Heart left ventricle (tissue), 16 donors: ENCODE measurements around the gene PKNOX2. TPM values are rescaled to one million over a fixed set of nuclear protein-coding genes. Genes with fewer than 3 reads are reported as not detected.

Experiments used
- ATAC-seq, 4 donors: fragments of 200-7000 bp; cut with Tn5 transposase; one replicate each; pipeline ENCODE4 v1.9.1; 2020 to 2022; ENCODE audit warnings: moderate library complexity in 4 of 4, mild to moderate bottlenecking in 3 of 4, moderate number of reproducible peaks in 1 of 4
- DNase-seq, 5 donors: peaks; one replicate each; pipeline ENCODE4 v3.0.0-alpha.2; 2020
- H3K27ac ChIP-seq, 12 donors: fragments of 200-600 bp; sonication (generic) in 4 of 12; one replicate each; pipeline versions ENCODE4 v1.5.0 to v1.8.0; 2016 to 2022; ENCODE audit warnings: mild to moderate bottlenecking in 2 of 12
- H3K27me3 ChIP-seq, 9 donors: fragments of 200-600 bp; sonication (generic) in 2 of 9; one replicate each; pipeline versions ENCODE4 v1.5.1 to v1.8.0; 2016 to 2022; ENCODE audit warnings: mild to moderate bottlenecking in 3 of 9
- H3K36me3 ChIP-seq, 9 donors: fragments of 200-600 bp; sonication (generic) in 2 of 9; one replicate each; pipeline versions ENCODE4 v1.5.0 to v1.8.0; 2018 to 2022; ENCODE audit warnings: mild to moderate bottlenecking in 2 of 9
- H3K4me1 ChIP-seq, 12 donors: fragments of 200-600 bp; sonication (generic) in 4 of 12; one replicate each; pipeline versions ENCODE4 v1.5.0 to v1.8.0; 2016 to 2022; ENCODE audit warnings: mild to moderate bottlenecking in 3 of 12
- H3K4me3 ChIP-seq, 12 donors: fragments of 200-600 bp; sonication (generic) in 4 of 12; one replicate each; pipeline versions ENCODE4 v1.5.0 to v1.8.0; 2017 to 2022; ENCODE audit warnings: mild to moderate bottlenecking in 9 of 12, moderate library complexity in 4 of 12
- H3K9me3 ChIP-seq, 12 donors: fragments of 200-600 bp; sonication (generic) in 4 of 12; one replicate each; pipeline versions ENCODE4 v1.5.0 to v1.8.0; 2016 to 2022; ENCODE audit warnings: mild to moderate bottlenecking in 1 of 12
- POLR2A ChIP-seq, 2 donors: fragments of 450-650 bp; IDR thresholded peaks; one replicate each; pipeline ENCODE4 v1.6.1; 2017; ENCODE audit warnings: antibody characterized with exemption in 2 of 2, mild to moderate bottlenecking in 2 of 2, moderate library complexity in 2 of 2
- WGBS, 4 donors: extraction: QIAGEN DNeasy Blood & Tissue Kit in 2 of 4; methylation state at CpG; one replicate each; pipeline versions ENCODE4 v1.1.5 to v1.1.7; 2013 to 2018; 5-methylcytosine and 5-hydroxymethylcytosine counted together
- intact Hi-C, 10 donors: fragments of 100-400 bp; cut with DNase I; formaldehyde crosslinking; loops; one replicate each; pipeline versions ENCODE4 v1.11.1 to v1.14.2; 2022
- polyA plus RNA-seq, 2 donors: library from polyadenylated mRNA; stranded (reverse); fragments of 200-250 nt; gene quantifications; one replicate each; pipeline ENCODE4 v1.2.3, GENCODE V29; 2013
- total RNA-seq, 9 donors: library from RNA; depleted of rRNA in 2 of 9; stranded (reverse); fragments of >200 nt in 2 of 9; fragmentation: NEBNext Ultra II Directional in 3 of 9; extraction: Animal tissue kit (Norgen Biotek cat#: 25700) in 3 of 9; gene quantifications; one replicate each; pipeline versions ENCODE4 v1.1.0 to v1.2.4, GENCODE V29; 2016 to 2023
- TF ChIP-seq, protein P1 (sequence below), 12 donors: fragments of 200-600 bp; sonication (generic) in 4 of 12; IDR thresholded peaks; one replicate each; pipeline versions ENCODE4 v1.5.0 to v1.8.0; 2018 to 2022; ENCODE audit warnings: antibody characterized with exemption in 12 of 12, mild to moderate bottlenecking in 5 of 12
- donor health status: ischemic (EF 13 %, LVEDD 7.1; RV severe dilation, severe dysfunction).
- donor health status: healthy with polysubstance abuse.
- donor health status: DM: no; HTN: yes; CAD: no.
- donor health status: DM: no; HTN: no; CAD: no.
- donor health status: ischemic (EF 25% LVEDD 6.9; RV normal size, moderate dysfunction).
- donor health status: ischemic (EF 25% LVEDD 5.7; RV mildly dilated, moderate dysfunction).
- donor health status: healthy.
- donor health status: DM: yes; HTN: yes; CAD: no.
- donor health status: ischemic (EF 35%, LVEDD 5.7; RV mildly dilated, moderate dysfunction).
- donor health status: nonischemic (EF 11% LVEDD 7.7; RV severe dilation, severe dysfunction).
- donor health status: DM: yes; HTN: yes; CAD: no.
- donor health status: PGD.
- donor health status: ischemic (EF 29% LVEDD 5.4; RV normal size, mild dysfunction).
- donor health status: nonischemic (EF 23%, LVEDD 6.1; RV moderate dilation, normal function).

Gene PKNOX2
- total and polyA plus RNA-seq, 11 donors: 3.1 to 9.4 (median 4.5) TPM

DNA sequence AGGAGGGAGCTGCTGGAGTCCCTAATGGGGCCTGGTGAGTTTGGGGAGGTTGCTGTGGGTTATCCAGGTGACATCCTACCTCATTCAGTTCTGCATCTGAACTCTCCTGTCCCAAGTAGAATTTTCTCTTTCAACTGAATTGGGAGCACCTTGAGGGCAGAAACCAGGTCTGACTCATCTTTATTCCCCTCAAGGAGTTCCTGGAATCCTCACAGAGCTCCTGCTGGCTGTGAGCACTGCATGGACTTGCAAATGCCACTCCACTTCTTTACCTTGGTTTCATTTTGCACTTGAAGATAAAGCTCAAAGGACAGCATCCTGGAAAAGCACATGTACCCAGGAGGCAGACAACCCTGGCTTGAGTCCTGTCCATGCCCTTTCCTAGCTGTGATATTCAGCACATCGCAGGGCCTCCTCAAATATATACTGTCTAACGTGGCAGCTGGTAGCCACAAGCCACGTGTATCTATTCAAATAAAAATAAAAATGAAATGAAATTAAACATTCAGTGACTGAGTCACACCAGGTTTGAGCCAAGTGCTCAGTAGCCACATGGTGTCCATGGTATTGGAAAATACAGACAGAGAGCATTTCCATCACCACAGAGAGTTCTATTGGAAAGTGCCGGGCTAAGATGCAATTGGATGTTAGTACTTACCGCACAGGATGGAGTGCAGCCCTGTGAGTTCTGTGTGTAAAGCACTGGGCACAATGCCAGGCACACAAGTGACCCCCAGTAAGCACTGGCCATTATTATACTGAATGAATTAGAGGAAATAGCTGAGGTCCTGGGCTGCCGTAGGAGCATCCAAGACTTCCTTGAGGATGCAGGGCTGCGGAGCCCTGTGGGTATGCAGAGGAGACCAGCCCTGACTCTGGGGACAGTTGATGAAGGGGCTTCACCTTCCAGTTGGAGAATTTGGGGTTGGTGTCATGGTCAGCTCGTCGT is 149.0 kb downstream of the PKNOX2 start:
- Histone ChIP-seq H3K27me3 (no peaks in the 10 kb centered on the region), H3K4me1 (peaks cover 0 to 31% (median 19%) of the 10 kb centered on the region in 12 donors), H3K9me3 (peaks cover 0 to 7% (median 0%) of the 10 kb centered on the region in 12 donors), H3K27ac (no peak overlapping the region), H3K4me3 (no peak overlapping the region), H3K36me3 (no peaks in the 10 kb centered on the region)
- DNase-seq (peak in 3 of 5 donors; percentile 28 to 58 (median 43)), ATAC-seq (peak in 3 of 4 donors; percentile 31 to 69 (median 38))
- WGBS, 4 donors: 62 to 69% (median 66%) methylated on average over 9 of the region's 9 CpGs
- TF ChIP-seq, protein P1, sequence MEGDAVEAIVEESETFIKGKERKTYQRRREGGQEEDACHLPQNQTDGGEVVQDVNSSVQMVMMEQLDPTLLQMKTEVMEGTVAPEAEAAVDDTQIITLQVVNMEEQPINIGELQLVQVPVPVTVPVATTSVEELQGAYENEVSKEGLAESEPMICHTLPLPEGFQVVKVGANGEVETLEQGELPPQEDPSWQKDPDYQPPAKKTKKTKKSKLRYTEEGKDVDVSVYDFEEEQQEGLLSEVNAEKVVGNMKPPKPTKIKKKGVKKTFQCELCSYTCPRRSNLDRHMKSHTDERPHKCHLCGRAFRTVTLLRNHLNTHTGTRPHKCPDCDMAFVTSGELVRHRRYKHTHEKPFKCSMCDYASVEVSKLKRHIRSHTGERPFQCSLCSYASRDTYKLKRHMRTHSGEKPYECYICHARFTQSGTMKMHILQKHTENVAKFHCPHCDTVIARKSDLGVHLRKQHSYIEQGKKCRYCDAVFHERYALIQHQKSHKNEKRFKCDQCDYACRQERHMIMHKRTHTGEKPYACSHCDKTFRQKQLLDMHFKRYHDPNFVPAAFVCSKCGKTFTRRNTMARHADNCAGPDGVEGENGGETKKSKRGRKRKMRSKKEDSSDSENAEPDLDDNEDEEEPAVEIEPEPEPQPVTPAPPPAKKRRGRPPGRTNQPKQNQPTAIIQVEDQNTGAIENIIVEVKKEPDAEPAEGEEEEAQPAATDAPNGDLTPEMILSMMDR (IDR thresholded peaks at IDR 0.05): no peak
- no peak for TF ChIP-seq POLR2A (IDR thresholded peaks at IDR 0.05)
- intact Hi-C loops: no loop called here

GRCh38 chr11:125314276-125315078 is 149.9 kb downstream of the PKNOX2 start:
- Histone ChIP-seq H3K27ac (peak overlapping the region in 5 of 12 donors; percentile 15 to 39 (median 28)), H3K27me3 (no peaks in the 10 kb centered on the region), H3K9me3 (peaks cover 0 to 7% (median 0%) of the 10 kb centered on the region in 12 donors), H3K4me1 (peaks cover 0 to 31% (median 19%) of the 10 kb centered on the region in 12 donors), H3K36me3 (no peaks in the 10 kb centered on the region), H3K4me3 (no peak overlapping the region)
- 63 to 65% (median 65%) methylated on average over 11 to 17 of the region's 17 CpGs for WGBS, 4 donors
- intact Hi-C loops: no loop called here
- ATAC-seq: peak; percentile 29 to 54 (median 46)
- TF ChIP-seq POLR2A (IDR thresholded peaks at IDR 0.05): no peak
- TF ChIP-seq, protein P1 (IDR thresholded peaks at IDR 0.05): peak in 1 of 12 donors; percentile 7
- no peak for DNase-seq

- peak overlapping the region in 6 of 12 donors; percentile 15 to 41 (median 33) for H3K27ac ChIP-seq
- ATAC-seq: peak; percentile 41 to 80 (median 74)
Measured at GRCh38 chr11:125315079-125315740, 150.7 kb downstream of the PKNOX2 start.

More at GRCh38 chr11:125315079-125315740, 150.7 kb downstream of the PKNOX2 start:
- WGBS, 4 donors: 47 to 60% (median 52%) methylated on average over 7 of the region's 7 CpGs
- TF ChIP-seq, protein P1 (IDR thresholded peaks at IDR 0.05): no peak
- no peak for TF ChIP-seq POLR2A (IDR thresholded peaks at IDR 0.05)
- intact Hi-C loops: no loop called here
- no peaks in the 10 kb centered on the region for H3K36me3 ChIP-seq
- H3K27me3 ChIP-seq: no peaks in the 10 kb centered on the region
- peaks cover 0 to 7% (median 0%) of the 10 kb centered on the region in 12 donors for H3K9me3 ChIP-seq
- H3K4me3 ChIP-seq: no peak overlapping the region
- H3K4me1 ChIP-seq: peaks cover 0 to 31% (median 19%) of the 10 kb centered on the region in 12 donors
- peak; percentile 56 to 87 (median 74) for DNase-seq
